ENCODE measurements around the gene SESTD1.

GRCh38 chr2:179264368-179265081 is at the start of gene SESTD1:
- no peak for TF ChIP-seq CTCF (IDR thresholded peaks at IDR 0.05)
- TF ChIP-seq POLR2A (IDR thresholded peaks at IDR 0.05): peak in 1 of 2 donors; percentile 45
